ENCODE results near the gene SH3PXD2A.
"Not testable (repeated sequence)": the region's sequence is repeated elsewhere in the genome, so short reads cannot be mapped to it uniquely, and the experiment has no call there.

DNA sequence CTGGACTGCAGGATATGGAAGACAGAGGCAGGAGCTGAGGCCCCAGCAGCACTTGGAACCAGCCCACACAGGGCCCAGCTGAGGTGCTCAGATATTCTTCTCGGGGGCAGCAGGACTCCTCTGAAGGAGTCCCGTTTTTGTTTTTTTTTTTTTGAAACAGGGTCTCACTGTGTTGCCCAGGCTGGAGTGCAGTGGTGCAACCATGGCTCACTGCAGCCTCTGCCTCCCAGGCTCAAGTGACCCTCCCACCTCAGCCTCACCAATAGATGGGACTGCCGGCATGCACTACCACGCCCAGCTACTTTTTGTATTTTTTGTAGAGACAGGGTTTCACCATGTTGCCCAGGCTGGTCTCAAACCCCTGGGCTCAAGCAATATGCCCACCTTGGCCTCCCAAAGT is 124.3 kb downstream of the SH3PXD2A start:
- TF ChIP-seq, protein P1, sequence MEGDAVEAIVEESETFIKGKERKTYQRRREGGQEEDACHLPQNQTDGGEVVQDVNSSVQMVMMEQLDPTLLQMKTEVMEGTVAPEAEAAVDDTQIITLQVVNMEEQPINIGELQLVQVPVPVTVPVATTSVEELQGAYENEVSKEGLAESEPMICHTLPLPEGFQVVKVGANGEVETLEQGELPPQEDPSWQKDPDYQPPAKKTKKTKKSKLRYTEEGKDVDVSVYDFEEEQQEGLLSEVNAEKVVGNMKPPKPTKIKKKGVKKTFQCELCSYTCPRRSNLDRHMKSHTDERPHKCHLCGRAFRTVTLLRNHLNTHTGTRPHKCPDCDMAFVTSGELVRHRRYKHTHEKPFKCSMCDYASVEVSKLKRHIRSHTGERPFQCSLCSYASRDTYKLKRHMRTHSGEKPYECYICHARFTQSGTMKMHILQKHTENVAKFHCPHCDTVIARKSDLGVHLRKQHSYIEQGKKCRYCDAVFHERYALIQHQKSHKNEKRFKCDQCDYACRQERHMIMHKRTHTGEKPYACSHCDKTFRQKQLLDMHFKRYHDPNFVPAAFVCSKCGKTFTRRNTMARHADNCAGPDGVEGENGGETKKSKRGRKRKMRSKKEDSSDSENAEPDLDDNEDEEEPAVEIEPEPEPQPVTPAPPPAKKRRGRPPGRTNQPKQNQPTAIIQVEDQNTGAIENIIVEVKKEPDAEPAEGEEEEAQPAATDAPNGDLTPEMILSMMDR (IDR thresholded peaks at IDR 0.05) = not testable (repeated sequence)
- not testable (repeated sequence) for TF ChIP-seq EZH2phosphoT487, EZH2 (IDR thresholded peaks at IDR 0.05)

Data from neural progenitor cell (in vitro differentiated cells).